HG02870 (cell line): Measurements from ENCODE around the gene SNX30.
A peak's percentile ranks its signal among the peaks of the same experiment; 100 is the strongest.

ENCODE experiments used
- ATAC-seq: cut with Tn5 transposase; IDR thresholded peaks from one replicate; pipeline ENCODE4 v1.9.1; 2021; ENCODE audit warnings: mild to moderate bottlenecking, moderate library complexity; ENCODE audit not compliant: unreplicated experiment

SNX30 gene

GRCh38 chr9:112819635-112820496 is 69.3 kb downstream of the SNX30 start:
- peak; percentile 53 for ATAC-seq

- ATAC-seq: no peak
Measured at GRCh38 chr9:112820881-112821280, 70.3 kb downstream of the SNX30 start.

GRCh38 chr9:112822618-112823017 is 72.1 kb downstream of the SNX30 start:
- no peak for ATAC-seq

- ATAC-seq: no peak
Measured at GRCh38 chr9:112823257-112823656, 72.7 kb downstream of the SNX30 start.

GRCh38 chr9:112831281-112831851 is 80.8 kb downstream of the SNX30 start:
- no peak for ATAC-seq

- no peak for ATAC-seq
Measured at GRCh38 chr9:112831969-112832368, 81.4 kb downstream of the SNX30 start.

GRCh38 chr9:112833081-112833480 is 82.5 kb downstream of the SNX30 start:
- no peak for ATAC-seq

GRCh38 chr9:112836394-112836793 is 85.8 kb downstream of the SNX30 start:
- ATAC-seq: no peak

- no peak for ATAC-seq
Measured at GRCh38 chr9:112838342-112838741, 87.8 kb downstream of the SNX30 start.

- no peak for ATAC-seq
Measured at GRCh38 chr9:112839331-112839730, 88.8 kb downstream of the SNX30 start.

- no peak for ATAC-seq
Measured at GRCh38 chr9:112841261-112841660, 90.7 kb downstream of the SNX30 start.

GRCh38 chr9:112842555-112842954 is 92.0 kb downstream of the SNX30 start:
- ATAC-seq: no peak

- ATAC-seq: peak; percentile 77
Measured at GRCh38 chr9:112844771-112845542, 94.4 kb downstream of the SNX30 start.

GRCh38 chr9:112846528-112847488 is 96.2 kb downstream of the SNX30 start:
- no peak for ATAC-seq

GRCh38 chr9:112848316-112849151 is 98.0 kb downstream of the SNX30 start:
- no peak for ATAC-seq

GRCh38 chr9:112849363-112849922 is 98.9 kb downstream of the SNX30 start:
- no peak for ATAC-seq

- no peak for ATAC-seq
Measured at GRCh38 chr9:112850840-112851239, 100.3 kb downstream of the SNX30 start.

GRCh38 chr9:112852741-112853504 is 102.4 kb downstream of the SNX30 start:
- no peak for ATAC-seq
